NCI-H524 treated with DMSO at 0.1 percent for 48 hours (cell line): ENCODE results near the gene LRGUK.
"Not testable (repeated sequence)": the region's sequence is repeated elsewhere in the genome, so short reads cannot be mapped to it uniquely, and the experiment has no call there.

ENCODE experiments used
- DNase-seq: peaks from one replicate; lab custom pipeline; 2025; lab: John Stamatoyannopoulos, UW

The LRGUK gene

GRCh38 chr7:134246761-134247160, 119.6 kb downstream of the LRGUK start:
- DNase-seq: no peak

DNA sequence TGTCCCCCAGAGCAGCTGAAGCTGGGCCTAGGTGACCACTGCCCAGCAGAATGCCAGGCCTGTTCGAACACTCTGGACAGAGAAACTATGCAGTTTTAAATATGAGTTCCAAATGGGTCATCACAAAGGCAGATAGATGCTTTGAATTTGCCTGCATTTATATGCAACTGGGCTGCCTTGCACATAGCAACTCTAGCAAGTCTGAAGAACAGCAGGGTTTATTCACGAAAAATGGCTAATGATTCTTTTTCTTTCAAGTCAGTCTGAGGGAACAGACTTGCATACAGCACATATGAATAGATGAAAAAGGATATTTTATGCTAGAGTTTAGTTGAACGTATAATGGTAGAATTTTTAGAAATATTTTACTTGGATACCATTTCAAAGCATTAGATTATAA, 121.1 kb downstream of the LRGUK start:
- DNase-seq: no peak

DNA sequence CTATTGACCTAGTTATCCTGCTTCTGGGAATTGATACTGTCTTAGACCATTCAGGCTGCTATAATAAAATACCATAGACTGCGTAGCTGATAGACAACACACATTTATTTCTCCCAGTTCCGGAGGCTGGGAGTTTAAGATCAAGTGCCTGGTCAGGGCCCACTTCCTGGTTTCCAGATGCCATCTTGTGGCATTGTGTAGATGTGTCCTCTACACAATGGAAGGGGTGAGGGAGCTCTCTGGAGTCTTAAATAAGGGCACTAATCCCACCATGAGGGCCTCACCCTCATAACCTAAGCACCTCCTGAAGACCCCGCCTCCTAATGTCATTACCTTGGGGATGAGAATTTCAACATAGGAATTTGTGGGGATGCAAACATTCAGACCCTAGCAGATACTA, 127.2 kb downstream of the LRGUK start:
- DNase-seq: no peak

- DNase-seq: peak; percentile 84
These were observed 128.7 kb downstream of the LRGUK start for GRCh38 chr7:134255814-134256213.

DNA sequence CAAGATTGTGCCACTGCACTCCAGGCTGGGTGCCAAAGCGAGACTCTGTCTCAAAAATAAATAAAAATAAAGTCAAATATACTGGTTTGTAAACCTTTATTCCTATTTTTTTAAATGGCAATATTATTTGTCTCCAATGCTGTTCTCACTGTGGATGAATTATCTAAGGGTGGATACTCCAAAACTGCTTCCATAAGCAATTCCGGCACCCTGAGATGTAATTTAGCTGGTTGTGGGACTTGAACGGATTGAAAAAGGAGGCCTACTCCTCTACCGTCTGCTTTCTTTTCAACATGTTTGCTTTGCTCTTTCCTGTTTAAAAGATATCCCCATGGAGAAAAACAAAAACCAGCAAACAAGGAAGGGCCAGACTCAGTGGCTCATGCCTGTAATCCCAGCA, 135.2 kb downstream of the LRGUK start:
- no peak for DNase-seq

GRCh38 chr7:134276951-134277350, 149.8 kb downstream of the LRGUK start:
- DNase-seq: no peak

DNA sequence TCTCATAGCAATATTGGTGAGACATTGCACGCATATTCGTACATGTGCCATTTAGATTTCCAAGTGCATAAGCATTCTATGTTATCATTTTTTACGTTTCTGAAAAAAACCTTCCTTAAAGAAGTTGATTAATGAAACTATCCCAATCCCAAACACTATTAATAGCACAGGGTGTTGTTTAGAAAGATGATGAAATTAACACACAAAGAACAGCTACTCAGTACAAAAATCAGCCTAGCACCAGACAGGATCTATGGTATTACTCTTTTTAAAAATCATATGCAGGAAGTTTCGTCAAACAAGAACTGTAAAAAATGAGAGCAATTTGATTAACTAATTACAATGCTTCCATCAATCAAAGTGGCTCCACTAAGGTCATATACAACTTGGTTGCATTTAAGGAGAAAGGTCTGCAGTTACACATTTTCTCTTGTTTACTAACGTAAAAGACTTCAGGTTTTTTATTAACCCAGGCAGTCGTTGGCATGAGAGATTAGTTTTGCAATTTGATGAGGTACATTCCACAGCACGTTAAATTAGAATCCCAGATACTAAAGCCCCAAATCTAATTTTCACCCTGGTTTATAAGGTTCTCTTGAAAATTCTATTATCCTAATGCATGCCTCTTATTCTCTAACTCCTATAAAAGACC, 151.5 kb downstream of the LRGUK start:
- DNase-seq: no peak

GRCh38 chr7:134279336-134279735, 152.2 kb downstream of the LRGUK start:
- no peak for DNase-seq

DNA sequence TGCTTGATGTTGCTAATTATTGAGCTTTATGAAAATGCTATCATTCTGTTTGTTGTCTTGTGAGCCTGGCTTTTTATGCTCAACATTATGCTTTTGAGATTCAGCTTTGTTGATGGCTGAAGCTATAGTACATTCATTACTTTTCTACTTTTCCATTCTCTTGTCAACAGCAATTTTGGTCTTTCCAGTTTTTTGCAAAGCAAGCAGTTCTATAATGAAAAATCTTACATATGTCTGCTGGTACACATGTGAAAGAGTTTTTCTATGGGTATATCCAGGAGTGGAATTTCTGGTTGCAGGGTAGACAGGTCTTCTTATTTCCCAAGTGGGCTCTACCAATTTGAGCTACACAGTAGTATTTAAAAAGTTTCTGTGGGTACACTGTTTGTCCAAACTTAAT, 152.8 kb downstream of the LRGUK start:
- DNase-seq: no peak

DNA sequence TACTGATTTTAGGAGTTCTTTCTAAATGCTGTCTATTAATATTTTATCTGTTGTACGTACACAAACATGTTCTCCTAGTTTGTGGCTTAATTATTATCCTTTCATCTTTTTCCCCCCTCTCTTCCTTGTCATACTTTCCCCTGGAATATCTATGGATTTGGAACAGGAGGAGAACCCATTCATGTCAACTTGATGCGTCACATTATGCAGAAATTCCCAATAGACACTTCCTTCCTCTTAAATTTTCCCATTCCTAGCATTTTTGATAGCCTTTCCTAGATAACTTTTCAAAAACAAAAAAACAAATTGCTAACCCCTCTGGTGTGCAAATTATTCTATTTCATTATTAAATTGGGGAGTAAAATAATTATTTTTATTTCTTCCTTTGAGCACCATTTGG, 153.4 kb downstream of the LRGUK start:
- no peak for DNase-seq

DNA sequence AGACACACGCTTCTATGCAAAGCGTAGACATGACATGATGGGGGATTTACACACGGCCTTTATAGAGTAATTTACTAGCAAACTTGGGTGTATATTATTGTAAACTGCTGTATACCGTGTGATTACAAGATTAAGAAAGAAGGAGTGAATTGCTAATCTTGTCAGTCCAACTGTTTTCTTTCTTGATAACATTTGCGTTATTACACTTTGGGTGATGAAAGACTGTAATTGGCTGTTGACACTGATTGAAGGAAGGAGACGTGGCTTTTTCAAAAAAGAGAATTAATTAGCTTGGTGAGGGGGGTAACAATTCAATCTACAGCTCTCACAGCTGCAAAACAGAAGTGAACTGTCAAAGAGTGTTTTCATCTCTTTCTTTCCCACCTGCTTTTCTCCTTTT, 156.9 kb downstream of the LRGUK start:
- no peak for DNase-seq

GRCh38 chr7:134284952-134285351, 157.8 kb downstream of the LRGUK start:
- no peak for DNase-seq

GRCh38 chr7:134287916-134288659, 160.9 kb downstream of the LRGUK start:
- DNase-seq: no peak

DNA sequence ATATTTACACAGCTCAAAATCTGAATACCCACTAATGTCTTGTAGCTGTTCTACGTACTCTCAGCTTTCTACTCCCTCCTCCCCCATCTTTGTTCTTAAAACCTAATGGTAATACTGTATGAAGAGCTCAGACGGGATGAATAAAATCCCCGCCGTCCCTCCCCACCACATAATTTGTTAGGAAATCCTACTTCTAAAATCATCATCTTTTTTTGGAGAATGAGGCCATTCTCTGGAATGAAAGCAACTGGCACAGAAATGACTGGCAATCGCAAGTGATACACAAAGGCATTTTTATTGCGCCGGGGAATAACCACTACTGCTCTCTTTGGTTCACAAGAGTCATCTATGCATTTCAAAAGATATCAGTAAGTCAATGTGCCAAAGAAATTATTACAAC, 162.3 kb downstream of the LRGUK start:
- no peak for DNase-seq

- DNase-seq: no peak
These were observed 162.7 kb downstream of the LRGUK start for GRCh38 chr7:134289841-134290240.

- DNase-seq: no peak
These were observed 163.1 kb downstream of the LRGUK start for GRCh38 chr7:134290286-134290685.

DNA sequence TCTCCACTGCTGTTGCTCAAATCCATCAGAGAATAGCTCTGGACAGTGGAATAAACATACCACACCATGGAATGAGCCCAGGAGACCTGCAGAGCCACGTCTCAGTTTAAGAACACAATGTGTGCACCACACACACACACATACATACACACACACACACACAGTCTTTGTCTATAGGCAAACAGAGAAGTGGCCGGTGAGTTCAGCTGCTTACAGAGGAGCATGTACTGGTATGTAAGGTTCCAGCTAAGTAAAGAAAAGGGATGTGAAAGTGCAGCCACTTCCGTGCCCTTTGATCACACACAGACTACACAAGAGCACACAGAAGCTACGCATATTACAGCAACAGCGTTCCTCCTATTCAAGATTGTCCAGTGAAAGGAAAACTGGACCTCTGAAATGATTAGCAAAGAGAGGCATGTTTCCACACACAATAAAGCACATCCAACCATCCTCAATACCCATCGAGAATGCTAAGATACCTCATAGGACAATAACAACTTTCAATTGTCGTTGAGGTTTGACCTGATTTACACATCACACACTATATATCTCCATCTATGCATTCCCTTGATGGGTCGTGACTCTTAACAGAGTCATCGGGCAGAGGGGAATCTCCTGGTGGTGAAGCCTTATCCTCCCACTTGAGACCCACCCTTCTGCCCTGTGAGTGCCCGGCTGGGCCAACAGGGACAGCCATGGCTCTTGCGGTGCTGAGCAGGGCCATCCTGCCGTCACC, 166.0 kb downstream of the LRGUK start:
- DNase-seq: no peak

- not testable (repeated sequence) for DNase-seq
These were observed 168.8 kb downstream of the LRGUK start for GRCh38 chr7:134295982-134296381.

DNA sequence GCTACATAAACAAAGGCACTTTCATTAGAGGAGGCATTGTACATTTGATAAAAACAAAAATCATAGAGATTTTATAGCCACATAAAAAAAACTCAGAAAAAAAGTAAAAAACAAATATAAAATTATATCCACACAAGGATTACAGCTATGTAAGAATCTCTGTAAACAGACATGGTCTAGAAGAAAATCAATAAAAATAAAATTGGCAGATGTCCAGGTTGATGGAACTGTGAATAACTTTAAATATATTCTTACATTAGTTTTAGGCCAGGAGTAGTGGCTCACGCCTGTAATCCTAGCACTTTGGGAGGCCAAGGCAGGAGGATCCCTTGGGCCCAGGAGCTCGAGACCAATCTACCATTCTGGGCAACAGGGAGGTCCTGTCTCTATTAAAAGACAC, 170.3 kb downstream of the LRGUK start:
- DNase-seq: no peak

GRCh38 chr7:134298902-134299683, 172.0 kb downstream of the LRGUK start:
- DNase-seq: no peak

DNA sequence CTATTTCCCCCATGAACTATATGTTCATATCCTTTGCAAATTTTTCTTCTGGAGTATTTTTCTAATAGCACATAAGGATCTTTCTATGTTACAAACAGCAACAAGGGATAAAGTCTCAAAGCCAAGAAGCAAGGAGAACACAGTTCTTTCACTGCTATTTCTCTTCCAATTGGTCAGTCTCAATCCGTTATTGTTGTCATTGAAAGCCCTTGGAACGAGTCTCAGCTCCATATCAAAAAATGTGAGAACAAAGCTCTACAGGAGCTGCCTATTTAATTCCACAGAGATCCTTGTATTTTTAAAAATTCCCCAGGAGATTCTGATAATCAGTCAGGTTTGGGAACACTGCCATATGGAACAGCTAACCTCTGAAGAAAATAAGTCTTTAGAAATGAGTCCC, 173.8 kb downstream of the LRGUK start:
- no peak for DNase-seq

GRCh38 chr7:134301592-134301991, 174.5 kb downstream of the LRGUK start:
- DNase-seq: no peak
